DMS79 treated with DMSO at 0.1 percent for 48 hours (cell line): ENCODE measurements around the gene BCKDHA.
A peak's percentile ranks its signal among the peaks of the same experiment; 100 is the strongest.
"Not testable (repeated sequence)": the region's sequence is repeated elsewhere in the genome, so short reads cannot be mapped to it uniquely, and the experiment has no call there.

Source experiments
- DNase-seq: peaks from one replicate; lab custom pipeline; 2025; lab: John Stamatoyannopoulos, UW

BCKDHA gene

DNA sequence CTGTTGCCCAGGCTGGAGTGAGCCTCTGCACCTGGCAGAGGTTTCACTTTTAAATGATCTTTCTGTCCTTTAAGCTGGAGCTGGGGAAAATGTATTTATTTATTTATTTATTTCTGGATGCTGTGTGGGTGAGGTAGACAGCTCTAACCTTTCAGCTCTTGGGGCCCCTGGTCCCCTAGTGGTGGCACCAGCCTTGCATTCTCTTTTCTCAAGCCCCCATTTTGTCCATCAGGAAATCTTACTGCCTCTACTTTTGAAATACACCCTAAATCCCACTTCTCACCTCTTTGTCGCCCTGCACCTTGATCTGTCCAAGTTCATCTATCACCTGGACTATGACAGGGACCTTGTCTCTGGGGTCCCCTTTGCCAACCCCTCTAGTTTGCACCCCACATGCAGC, 31.5 kb upstream of the BCKDHA start:
- DNase-seq = no peak

DNA sequence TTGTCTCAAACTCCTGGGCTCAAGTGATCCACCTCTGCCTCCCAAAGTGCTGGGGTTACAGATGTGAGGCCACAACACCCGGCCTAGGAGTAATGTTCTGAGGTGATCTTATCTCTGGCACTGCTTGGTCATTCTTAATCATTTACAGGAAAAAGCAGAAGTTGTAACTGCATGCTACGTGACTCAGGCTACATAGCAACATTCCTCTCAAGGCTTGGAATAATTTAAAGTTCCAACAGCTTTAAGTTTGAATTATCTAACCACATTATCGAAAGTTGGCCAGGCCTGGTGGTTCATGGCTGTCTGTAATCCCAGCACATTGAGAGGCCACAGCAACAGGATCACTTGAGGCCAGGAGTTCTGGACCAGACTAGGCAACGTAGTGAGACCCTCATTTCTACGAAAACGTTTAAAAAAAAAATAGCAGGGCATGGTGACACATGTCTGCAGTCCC, 29.7 kb upstream of the BCKDHA start:
- no peak for DNase-seq

- DNase-seq = no peak
Measured at GRCh38 chr19:41369769-41370168, 27.8 kb upstream of the BCKDHA start.

DNA sequence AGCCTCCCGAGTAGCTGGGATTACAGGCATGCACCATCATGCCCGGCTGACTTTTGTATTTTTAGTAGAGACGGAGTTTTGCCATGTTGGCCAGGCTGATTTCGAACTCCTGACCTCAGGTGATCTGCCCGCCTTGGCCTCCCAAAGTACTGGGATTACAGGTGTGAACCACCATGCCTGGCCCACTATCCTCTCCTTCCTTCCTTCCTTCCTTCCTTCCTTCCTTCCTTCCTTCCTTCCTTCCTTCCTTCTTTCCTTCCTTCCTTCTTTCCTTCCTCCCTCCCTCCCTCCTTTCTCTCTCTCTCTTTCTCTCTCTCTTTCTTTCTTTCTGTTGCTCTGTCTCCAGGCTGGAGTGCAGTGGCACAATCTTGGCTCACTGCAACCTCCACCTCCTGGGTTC, 26.5 kb upstream of the BCKDHA start:
- not testable (repeated sequence) for DNase-seq

DNA sequence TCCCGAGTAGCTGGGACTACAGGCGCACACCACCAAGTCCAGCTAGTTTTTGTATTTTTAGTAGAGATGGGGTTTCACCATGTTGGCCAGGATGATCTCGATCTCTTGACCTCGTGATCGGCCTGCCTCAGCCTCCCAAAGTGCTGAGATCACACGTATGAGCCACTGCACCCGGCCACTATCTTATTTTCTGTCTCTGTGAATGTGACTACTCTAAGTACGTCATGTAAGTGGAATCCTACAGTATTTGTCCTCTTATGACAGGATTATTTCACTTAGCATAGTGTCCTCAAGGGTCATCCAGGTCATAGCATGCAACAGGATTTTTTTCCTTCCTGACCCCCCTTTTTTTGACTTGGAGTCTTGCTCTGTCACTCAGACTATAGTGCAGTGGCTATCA, 26.1 kb upstream of the BCKDHA start:
- no peak for DNase-seq

DNA sequence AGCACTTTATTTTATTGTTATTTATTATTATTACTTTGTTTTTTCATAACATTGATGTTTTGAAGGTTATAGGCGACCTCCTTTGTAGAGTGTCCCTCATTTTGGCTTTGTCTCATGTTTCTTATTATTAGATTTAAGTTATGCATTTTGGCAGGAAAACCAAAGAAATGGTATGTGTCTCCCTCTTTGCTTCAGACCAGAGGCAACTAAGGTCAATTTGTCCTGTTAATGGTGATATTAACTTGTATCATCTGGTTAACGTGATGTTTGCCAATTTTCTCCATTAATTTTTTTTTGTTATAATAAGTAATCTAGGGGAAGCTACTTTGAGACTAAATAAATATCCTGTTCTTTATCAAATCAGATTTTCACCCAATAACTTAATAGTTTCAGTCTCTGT, 25.1 kb upstream of the BCKDHA start:
- DNase-seq = no peak

DNA sequence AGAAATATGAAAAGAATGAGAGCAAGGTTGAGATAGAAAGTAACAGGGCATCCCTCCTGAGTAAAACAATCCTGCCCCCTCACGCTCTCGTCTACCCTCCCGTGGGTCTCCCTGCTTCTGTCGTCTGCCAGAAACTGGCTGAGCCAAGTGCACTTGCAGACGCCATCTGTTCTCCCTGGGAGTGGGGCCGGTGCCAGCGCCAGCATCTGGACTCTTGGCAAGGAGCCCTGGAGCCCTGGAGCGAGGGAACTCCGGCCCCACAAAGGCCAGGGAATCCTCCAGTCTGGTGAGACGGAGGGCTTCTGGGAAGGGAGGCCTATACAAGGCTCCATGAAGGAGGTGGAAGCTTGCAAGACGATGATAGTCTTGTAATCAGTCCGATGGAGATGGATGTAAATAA, 23.6 kb upstream of the BCKDHA start:
- peak; percentile 96 for DNase-seq

GRCh38 chr19:41376241-41376997, 21.2 kb upstream of the BCKDHA start, which contains the start of gene TMEM91:
TMEM91 (plus strand) TSS chr19:41376533; CDS start chr19:41378310, 1,777 bp downstream.
- DNase-seq = peak; percentile 43

DNA sequence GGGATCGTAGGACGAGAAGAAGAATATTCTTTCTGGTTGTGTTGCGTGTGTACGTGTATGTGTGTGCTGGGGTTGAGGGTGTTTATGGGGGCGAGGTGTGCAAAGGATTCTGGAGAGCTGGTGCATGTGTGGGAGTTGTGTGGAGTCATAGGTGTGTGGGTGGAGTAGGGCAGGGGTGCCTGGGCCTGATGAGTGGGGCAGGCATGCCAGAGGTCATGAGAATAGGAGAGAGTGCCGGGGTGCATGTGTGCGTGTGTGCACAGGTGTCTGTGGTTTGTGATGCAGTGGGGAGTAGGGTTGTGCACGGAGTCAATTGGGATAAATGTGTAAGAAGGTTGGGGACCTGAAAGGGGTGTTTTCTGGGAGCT, 20.6 kb upstream of the BCKDHA start:
- DNase-seq = no peak

GRCh38 chr19:41377977-41378709, 19.5 kb upstream of the BCKDHA start:
- no peak for DNase-seq

GRCh38 chr19:41381536-41381935, 16.1 kb upstream of the BCKDHA start:
- DNase-seq = not testable (repeated sequence)

- no peak for DNase-seq
Measured at GRCh38 chr19:41384351-41384750, 13.3 kb upstream of the BCKDHA start.

DNA sequence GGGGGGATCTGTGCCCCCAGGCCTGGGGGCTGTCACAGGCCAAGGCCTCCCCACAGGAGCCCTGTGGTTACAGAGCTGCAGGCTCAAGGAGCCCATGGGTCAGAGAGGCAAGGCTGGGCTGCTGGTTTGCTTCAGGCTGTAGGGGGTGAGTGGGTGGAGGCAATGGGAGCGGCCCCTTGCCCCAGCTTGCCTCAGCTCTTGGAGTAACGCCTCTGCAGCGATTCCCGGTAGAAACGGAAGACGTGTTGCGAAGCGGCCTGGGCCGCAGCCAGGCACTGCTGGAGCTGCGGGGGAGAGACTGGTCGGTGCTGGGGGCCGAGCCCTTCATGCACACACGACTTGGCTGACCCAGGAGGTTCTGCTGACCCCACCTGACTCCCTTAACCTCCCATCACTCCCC, 11.2 kb upstream of the BCKDHA start:
- no peak for DNase-seq

GRCh38 chr19:41391618-41392017, 6.0 kb upstream of the BCKDHA start:
- DNase-seq = no peak

DNA sequence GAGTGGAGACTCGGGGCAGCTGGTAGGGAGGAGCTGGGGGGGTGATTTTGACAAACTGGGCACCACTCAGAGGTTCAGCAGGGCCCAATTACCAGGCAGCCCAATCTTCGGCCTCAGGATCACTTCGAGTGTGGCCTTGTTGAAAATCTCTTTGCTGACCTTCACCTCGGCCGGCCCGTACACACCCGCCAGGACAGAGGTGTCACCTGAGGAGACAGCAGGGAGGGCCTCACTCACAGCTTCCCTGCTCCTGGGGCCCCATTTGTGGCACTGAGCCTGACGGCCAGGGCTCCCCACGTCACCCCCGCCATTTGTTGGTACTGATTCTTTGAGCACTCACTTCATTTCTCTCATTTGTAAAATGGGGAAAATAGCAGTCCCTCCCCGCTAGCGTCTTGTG, 4.8 kb upstream of the BCKDHA start:
- DNase-seq = no peak

DNA sequence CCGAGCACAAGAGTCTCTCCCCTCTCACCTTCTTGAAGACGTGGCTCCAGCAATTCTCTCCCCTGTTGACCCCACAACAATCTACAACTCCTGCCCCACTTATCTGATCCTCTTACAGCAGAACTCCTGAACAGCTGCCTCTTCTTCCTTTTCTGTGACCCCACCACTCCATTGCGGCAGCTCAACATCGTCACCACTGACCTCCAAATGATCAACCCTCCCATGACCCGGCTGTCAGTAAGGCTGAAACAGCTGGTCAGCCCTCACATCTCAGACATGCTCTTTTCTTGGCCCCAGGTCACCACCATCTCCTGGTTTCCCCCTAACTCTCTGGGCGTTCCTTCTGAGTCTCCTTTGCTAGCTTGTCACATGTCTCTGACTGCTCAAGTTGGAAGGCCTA, 2.3 kb upstream of the BCKDHA start:
- DNase-seq = no peak

DNA sequence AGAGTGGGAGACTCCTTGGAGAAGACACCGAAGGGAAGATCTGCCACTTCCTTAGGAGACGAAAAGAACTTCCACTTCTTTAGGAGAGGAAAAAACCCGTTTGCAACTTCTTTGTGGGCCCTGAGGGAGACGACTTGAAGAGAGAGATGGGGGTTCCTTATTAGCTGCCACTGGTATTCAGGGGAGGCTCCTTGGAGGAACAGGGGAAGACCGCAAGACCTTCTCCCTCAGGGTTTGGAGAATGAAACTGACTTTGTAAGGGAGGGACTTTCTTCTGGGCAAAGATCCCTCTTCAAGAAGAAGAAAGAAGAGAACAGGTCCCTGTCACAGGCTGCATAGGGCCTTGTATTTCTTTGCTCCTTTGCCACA, 416 bp downstream of the BCKDHA start:
- no peak for DNase-seq

GRCh38 chr19:41398598-41398997, 980 bp downstream of the BCKDHA start:
- peak; percentile 47 for DNase-seq

DNA sequence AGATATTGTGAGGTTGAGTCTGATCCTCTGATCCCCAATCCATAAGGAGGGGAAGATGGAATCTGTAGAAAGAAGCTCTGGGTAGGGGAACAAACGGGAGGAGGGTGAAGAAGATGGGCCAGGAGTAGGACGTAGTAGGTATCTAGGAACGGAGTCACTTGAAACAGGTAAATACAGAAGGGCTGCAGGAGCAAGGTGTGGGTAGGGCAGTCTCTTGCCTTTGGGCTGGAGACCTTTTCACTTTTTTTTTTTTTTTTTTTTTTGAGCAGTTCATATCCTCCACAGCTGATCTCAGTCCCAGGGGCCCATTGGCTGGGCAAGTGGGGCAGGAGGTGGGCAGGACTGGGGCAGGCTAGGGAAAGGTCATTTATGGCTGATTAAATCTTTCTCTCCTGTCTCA, 1.5 kb downstream of the BCKDHA start:
- DNase-seq = no peak

GRCh38 chr19:41399525-41399924, 1.9 kb downstream of the BCKDHA start:
- no peak for DNase-seq

GRCh38 chr19:41401483-41401882, 3.9 kb downstream of the BCKDHA start:
- no peak for DNase-seq

- DNase-seq = no peak
Measured at GRCh38 chr19:41402010-41402409, 4.4 kb downstream of the BCKDHA start.

DNA sequence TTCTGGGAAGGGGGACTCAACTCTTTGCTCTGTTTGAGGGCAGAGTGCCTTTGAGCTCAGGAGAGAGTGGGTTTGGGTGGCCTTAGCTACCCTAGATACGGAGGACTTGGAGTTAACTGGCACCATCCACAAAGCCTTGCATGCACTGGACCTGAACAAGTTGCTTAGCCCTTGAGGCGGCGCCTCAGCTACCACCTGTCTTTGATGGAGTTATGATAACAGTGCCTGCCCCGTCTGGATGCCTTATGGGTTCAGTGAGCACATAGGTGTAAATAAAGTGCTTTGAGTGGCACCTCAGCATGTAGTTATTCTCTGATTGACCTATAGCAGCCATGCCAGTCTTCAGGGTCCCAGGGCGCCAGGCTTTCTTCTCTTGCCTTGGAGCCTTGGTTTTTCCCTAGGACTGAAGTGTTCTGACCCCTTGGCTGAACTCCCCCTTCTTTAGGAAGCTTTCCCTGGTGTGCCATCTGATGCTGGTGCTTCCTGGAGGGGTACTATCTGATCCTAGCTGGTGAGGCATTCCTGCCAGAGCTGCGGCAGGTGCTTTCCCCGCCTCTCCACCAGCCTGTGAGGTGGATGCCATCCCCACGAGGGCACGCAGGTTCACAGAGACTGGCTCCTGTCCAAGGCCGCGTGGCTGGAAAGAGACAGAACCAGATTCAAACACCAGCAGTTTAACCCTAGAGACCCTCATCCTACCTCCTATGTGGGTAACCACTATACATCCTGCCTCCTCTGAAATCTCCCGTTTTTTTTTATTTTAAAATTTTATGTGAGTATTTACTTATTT, 5.8 kb downstream of the BCKDHA start:
- DNase-seq = peak; percentile 97
